RWPE2 (cell line): ENCODE results near the gene TTC9.

Experiments used
- ATAC-seq: fragments of 200-7000 bp; cut with Tn5 transposase; 3 replicates; pipeline ENCODE4 v1.9.1; 2021; ENCODE audit warnings: low read depth
- DNase-seq: peaks from one replicate; pipeline ENCODE4 v3.0.0-alpha.2; 2020; ENCODE audit warnings: low spot score
- H3K27ac ChIP-seq: fragments of 450-650 bp; 2 replicates; pipeline ENCODE4 v1.5.1; 2017; ENCODE audit warnings: mild to moderate bottlenecking; ENCODE audit not compliant: poor library complexity, severe bottlenecking
- H3K27me3 ChIP-seq: fragments of 250-450 bp; sonication (Bioruptor Pico); 2 replicates; pipeline ENCODE4 v1.5.1; 2021; ENCODE audit warnings: mild to moderate bottlenecking, moderate library complexity; ENCODE audit not compliant: insufficient read depth, poor library complexity, severe bottlenecking
- H3K36me3 ChIP-seq: fragments of 250-450 bp; sonication (Bioruptor Pico); 2 replicates; pipeline ENCODE4 v1.5.1; 2020; ENCODE audit warnings: low read depth, mild to moderate bottlenecking, moderate library complexity
- H3K4me1 ChIP-seq: fragments of 250-450 bp; sonication (Bioruptor Pico); 2 replicates; pipeline ENCODE4 v1.5.1; 2021; ENCODE audit warnings: mild to moderate bottlenecking, moderate library complexity; ENCODE audit not compliant: insufficient read depth, poor library complexity, severe bottlenecking
- H3K4me3 ChIP-seq: fragments of 250-450 bp; sonication (Bioruptor Pico); 2 replicates; pipeline ENCODE4 v1.5.1; 2021; ENCODE audit warnings: mild to moderate bottlenecking, moderate library complexity; ENCODE audit not compliant: severe bottlenecking
- H3K9me3 ChIP-seq: fragments of 250-450 bp; sonication (Bioruptor Pico); 2 replicates; pipeline ENCODE4 v1.5.1; 2021; ENCODE audit warnings: mild to moderate bottlenecking, moderate library complexity; ENCODE audit not compliant: severe bottlenecking
- TF ChIP-seq, protein P1 (sequence below): fragments of 450-650 bp; IDR thresholded peaks from one replicate; pipeline ENCODE4 v1.5.1; 2017; ENCODE audit warnings: mild to moderate bottlenecking, moderate library complexity; ENCODE audit not compliant: poor library complexity, severe bottlenecking

Gene TTC9

DNA sequence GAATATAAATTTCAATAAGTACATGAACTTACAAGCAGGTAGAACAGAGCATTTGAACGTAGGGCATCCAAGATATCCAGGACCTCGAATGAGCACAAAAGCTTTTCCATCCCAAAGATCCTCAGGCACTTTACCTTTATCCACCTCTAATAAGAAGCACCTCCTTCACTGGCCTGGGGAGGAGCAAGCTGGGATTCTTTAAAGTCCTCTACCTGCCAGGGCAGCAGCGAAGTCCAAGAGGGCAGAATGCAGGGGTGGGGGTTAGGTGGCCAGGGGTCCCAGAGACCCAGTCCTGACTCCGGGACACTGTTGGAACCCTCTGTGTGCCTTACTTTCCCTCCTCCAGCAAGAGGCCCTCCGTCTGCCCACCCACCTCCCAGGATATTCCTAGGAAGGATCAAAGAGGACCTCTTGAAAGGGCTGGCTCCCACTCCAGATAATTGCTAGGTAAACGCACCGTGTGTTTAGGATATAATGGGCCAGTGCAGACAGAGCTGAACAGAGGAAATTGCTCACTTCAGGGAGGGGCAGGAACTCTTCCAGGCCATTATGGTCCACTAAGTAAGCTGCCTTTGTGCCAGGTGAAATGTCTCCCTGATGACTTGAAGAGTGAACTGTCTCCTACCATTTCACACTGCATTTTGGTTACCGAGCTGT, 68.1 kb downstream of the TTC9 start:
- Histone ChIP-seq H3K4me3 (no peak overlapping the region), H3K27me3 (no peaks in the 10 kb centered on the region), H3K9me3 (no peaks in the 10 kb centered on the region), H3K36me3 (0 out of 2 replicates have a peak, but pooled peaks cover 4% of the 10 kb centered on the region), H3K27ac (peak overlapping the region; percentile 23), H3K4me1 (peaks cover 17% of the 10 kb centered on the region)
- ATAC-seq (peak; percentile 75), DNase-seq (no peak)
- TF ChIP-seq, protein P1, sequence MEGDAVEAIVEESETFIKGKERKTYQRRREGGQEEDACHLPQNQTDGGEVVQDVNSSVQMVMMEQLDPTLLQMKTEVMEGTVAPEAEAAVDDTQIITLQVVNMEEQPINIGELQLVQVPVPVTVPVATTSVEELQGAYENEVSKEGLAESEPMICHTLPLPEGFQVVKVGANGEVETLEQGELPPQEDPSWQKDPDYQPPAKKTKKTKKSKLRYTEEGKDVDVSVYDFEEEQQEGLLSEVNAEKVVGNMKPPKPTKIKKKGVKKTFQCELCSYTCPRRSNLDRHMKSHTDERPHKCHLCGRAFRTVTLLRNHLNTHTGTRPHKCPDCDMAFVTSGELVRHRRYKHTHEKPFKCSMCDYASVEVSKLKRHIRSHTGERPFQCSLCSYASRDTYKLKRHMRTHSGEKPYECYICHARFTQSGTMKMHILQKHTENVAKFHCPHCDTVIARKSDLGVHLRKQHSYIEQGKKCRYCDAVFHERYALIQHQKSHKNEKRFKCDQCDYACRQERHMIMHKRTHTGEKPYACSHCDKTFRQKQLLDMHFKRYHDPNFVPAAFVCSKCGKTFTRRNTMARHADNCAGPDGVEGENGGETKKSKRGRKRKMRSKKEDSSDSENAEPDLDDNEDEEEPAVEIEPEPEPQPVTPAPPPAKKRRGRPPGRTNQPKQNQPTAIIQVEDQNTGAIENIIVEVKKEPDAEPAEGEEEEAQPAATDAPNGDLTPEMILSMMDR = no peak

DNA sequence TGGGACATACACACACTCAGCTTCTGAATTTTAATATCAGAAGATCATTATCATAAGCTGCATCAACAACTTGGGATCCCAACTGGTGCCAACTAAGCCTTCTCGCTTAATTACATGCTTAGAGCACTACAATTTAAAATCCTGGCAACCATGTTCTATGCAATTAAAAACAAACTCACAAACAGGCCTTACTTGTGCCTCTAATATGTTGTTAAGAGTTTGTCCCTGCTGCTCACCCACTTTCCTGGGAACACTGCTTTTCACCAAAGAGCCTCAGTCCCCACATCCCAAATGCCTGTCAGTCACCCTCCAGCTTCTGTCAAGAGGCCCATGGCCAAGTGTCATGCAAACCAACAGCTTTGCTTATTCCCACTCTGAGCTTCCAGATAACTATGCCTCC, 69.7 kb downstream of the TTC9 start:
- ATAC-seq (no peak), DNase-seq (no peak)
- TF ChIP-seq, protein P1 = no peak
- Histone ChIP-seq H3K27me3 (no peaks in the 10 kb centered on the region), H3K27ac (no peak overlapping the region), H3K36me3 (0 out of 2 replicates have a peak, but pooled peaks cover 6% of the 10 kb centered on the region), H3K4me1 (peaks cover 15% of the 10 kb centered on the region), H3K4me3 (no peak overlapping the region), H3K9me3 (no peaks in the 10 kb centered on the region)

DNA sequence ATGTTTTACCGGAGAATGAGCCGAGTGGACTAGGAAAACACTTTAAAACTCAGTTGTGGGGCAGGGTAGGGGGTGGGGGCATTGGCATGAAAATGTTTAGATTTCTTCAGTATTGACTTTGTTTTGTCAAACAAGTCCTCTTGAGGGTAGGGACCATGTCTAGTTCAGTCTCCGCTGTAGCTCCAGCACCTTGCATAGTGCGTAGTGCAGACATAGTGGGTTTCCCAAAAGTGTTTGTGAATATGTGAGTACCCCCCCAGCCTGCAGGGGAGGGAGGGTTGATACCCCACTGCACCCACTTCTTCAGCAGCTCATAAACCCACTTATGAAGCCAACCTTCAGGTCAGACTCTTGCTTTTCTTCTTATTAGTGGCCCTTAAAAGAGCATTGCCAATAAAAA, 71.4 kb downstream of the TTC9 start:
- H3K9me3 ChIP-seq = no peaks in the 10 kb centered on the region
- peaks cover 18% of the 10 kb centered on the region for H3K4me1 ChIP-seq
- H3K27me3 ChIP-seq = no peaks in the 10 kb centered on the region
- no peak overlapping the region for H3K4me3 ChIP-seq
- TF ChIP-seq, protein P1 = no peak
- ATAC-seq = no peak
- 0 out of 2 replicates have a peak, but pooled peaks cover 6% of the 10 kb centered on the region for H3K36me3 ChIP-seq
- no peak overlapping the region for H3K27ac ChIP-seq
- no peak for DNase-seq

DNA sequence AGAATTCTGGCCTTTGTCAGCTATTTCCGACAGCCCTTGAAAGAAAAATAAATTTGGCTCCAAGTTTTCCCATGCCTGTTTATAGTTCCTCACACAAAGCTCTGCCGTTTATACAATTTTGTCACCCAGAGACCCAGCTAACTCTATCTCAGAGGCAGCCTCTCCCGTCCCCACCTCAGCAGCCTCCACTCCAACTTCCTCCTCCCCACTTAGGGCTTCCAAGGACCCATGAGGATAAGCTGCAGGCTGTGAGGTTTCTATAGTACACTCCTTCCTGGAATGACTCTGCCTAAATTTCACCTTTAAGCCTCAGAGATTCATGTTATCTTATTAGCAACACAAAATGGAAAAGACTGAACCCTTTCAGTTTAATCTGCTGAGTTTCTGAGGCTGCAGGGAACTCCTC, 71.8 kb downstream of the TTC9 start:
- TF ChIP-seq, protein P1 = no peak
- H3K9me3 ChIP-seq = no peaks in the 10 kb centered on the region
- H3K4me1 ChIP-seq = peaks cover 22% of the 10 kb centered on the region
- no peak overlapping the region for H3K27ac ChIP-seq
- H3K36me3 ChIP-seq = 0 out of 2 replicates have a peak, but pooled peaks cover 6% of the 10 kb centered on the region
- H3K27me3 ChIP-seq = no peaks in the 10 kb centered on the region
- no peak overlapping the region for H3K4me3 ChIP-seq
- DNase-seq = no peak
- ATAC-seq = no peak

DNA sequence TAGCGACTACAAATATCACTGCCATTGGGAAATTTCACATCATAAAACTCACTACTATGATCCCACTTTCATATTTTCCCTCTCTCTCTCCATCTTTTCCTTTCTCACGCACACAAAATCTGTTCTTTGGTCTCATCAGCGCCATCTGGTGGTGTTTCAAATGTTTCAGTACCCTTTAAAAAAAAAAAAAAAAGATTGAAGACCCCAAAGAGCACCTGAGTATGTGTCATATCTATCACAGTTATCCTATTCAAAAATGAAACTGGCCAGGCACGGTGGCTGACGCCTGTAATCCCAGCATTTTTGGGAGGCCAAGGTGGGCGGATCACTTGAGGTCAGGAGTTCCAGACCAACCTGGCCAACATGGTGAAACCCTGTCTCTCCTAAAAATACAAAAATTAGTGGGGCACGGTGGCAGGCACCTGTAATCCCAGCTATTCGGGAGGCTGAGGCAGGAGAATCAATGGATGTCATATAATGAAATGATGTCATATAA, 72.4 kb downstream of the TTC9 start:
- Histone ChIP-seq H3K27ac (no peak overlapping the region), H3K9me3 (no peaks in the 10 kb centered on the region), H3K36me3 (0 out of 2 replicates have a peak, but pooled peaks cover 6% of the 10 kb centered on the region), H3K4me1 (peaks cover 28% of the 10 kb centered on the region), H3K4me3 (no peak overlapping the region), H3K27me3 (no peaks in the 10 kb centered on the region)
- TF ChIP-seq, protein P1 = peak; percentile 97
- DNase-seq (no peak), ATAC-seq (no peak)
